ENCODE results near the gene LRRC32.

The LRRC32 gene

DNA sequence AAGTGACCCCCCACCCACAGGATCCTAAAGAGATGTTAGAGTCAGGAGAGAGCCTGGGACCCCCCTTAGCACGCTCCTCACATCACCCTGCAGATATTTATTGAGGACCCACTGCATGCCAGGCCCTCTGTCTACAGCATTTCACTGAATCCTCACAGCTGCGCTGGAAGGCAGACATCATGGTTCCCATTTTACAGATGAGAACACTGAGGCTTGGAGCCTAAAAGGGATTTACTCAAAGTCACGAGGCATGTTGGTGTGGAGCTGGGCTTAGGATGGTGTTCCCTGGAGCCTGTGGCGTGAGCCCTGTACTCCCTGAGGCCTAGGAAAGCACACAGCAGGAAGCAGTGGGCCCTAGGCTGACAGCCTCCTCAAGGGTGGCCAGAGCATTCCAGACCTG, 39.2 kb upstream of the LRRC32 start:
- H3K36me3 ChIP-seq (ENCODE audit: control insufficient read depth in 5 of 5, insufficient read depth in 5 of 5, low read length in 5 of 5): no peaks in the 10 kb centered on the region
- H3K9me3 ChIP-seq (ENCODE audit: control insufficient read depth in 5 of 5, low read length in 5 of 5): peaks cover 0 to 7% (median 0%) of the 10 kb centered on the region in 5 donors
- no peak overlapping the region for H3K27ac ChIP-seq (ENCODE audit: low read depth, low read length)
- H3K9ac ChIP-seq (ENCODE audit: low read length in 5 of 5): no peak overlapping the region
- H3K27me3 ChIP-seq (ENCODE audit: control insufficient read depth in 5 of 5, insufficient read depth in 4 of 5, low read length in 5 of 5): peaks cover 0 to 2% (median 0%) of the 10 kb centered on the region in 5 donors
- no peaks in the 10 kb centered on the region for H3K4me1 ChIP-seq (ENCODE audit: control insufficient read depth in 5 of 5, insufficient read depth in 5 of 5, low read length in 5 of 5)
- H3K4me3 ChIP-seq (ENCODE audit: low read depth in 1 of 5, low read length in 5 of 5): no peak overlapping the region

DNA sequence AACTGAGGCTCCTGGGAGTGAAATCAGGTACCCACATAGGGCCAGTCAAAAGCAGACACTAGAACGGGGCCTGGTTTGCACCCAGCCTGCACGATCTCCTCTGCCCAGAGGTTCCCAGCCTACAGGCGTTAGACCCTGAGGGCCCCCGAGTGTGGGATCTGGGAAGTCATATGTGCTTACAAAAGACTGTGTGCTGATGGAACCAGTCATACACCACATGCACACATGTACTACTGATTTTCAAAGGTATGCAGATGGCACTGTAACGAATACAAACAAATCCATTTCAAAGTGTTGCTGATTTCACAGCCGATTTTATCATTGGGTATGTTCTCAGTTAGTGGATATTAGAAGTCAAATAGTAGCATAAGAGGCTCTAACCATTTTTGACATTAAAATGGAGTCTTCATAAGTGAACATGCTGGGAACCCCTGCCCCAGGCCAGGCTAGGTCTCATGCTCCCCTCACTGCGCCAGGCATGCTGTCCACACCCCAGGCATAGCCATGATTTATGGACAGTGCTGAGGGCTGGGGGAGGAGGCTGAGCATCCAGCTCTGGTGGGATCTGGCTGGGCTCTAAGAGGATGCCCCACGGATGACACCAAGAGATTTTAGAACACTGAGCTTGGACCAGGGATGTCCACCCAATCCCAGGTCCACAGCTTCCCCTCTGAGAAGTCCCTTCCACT, 38.6 kb upstream of the LRRC32 start:
- Histone ChIP-seq H3K9me3 (ENCODE audit: control insufficient read depth in 5 of 5, low read length in 5 of 5) (peaks cover 0 to 7% (median 0%) of the 10 kb centered on the region in 5 donors), H3K27ac (ENCODE audit: low read depth, low read length) (no peak overlapping the region), H3K27me3 (ENCODE audit: control insufficient read depth in 5 of 5, insufficient read depth in 4 of 5, low read length in 5 of 5) (peaks cover 0 to 2% (median 0%) of the 10 kb centered on the region in 5 donors), H3K36me3 (ENCODE audit: control insufficient read depth in 5 of 5, insufficient read depth in 5 of 5, low read length in 5 of 5) (no peaks in the 10 kb centered on the region), H3K4me1 (ENCODE audit: control insufficient read depth in 5 of 5, insufficient read depth in 5 of 5, low read length in 5 of 5) (no peaks in the 10 kb centered on the region), H3K4me3 (ENCODE audit: low read depth in 1 of 5, low read length in 5 of 5) (no peak overlapping the region), H3K9ac (ENCODE audit: low read length in 5 of 5) (no peak overlapping the region)

DNA sequence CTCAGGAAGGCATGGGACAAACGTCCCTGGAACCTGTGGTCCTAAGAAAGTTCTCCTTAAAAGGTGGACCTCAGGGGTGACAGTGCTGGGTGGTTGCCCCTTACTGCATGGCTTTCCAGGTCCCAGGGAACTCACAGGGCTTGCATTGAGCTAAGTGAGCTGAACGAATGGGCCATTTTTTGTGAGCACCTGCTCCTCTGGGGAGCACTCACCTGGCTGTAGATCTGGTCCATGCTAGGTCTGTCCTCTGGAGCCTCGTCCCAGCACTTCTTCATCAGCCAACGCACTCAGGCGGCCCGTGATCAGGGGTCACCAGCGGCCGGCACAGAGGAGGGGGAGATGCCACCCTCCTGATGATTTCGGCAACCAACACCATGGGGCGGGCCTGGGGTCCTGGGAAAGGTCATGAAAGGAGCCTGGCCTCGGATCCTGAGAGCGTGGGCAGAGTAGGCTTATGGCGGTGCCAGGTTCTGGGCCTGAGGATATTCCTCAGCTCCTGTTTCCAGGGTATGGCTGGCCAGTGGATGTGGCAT, 36.8 kb upstream of the LRRC32 start:
- H3K36me3 ChIP-seq (ENCODE audit: control insufficient read depth in 5 of 5, insufficient read depth in 5 of 5, low read length in 5 of 5): no peaks in the 10 kb centered on the region

DNA sequence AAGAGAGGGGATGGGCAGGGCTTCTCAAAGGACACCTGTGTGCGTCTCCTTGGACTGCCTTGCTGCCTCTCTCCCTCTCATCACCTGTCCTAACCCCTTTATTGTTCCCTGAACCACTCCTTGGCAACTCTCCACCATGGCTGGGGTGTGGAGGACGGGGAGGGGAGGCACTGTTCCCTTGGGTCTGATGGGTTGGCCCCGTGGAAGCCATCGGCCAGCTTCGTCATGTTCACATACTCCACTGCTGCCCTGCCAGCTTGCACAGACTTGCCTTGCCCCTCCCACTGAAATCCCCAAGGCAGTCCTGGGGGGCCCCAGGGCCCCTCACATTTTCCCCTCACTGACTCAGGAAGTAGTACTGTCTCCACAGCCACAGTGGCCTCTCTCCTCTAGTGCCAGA, 36.1 kb upstream of the LRRC32 start:
- H3K4me1 ChIP-seq (ENCODE audit: control insufficient read depth in 5 of 5, insufficient read depth in 5 of 5, low read length in 5 of 5): no peaks in the 10 kb centered on the region
- no peaks in the 10 kb centered on the region for H3K36me3 ChIP-seq (ENCODE audit: control insufficient read depth in 5 of 5, insufficient read depth in 5 of 5, low read length in 5 of 5)
- peaks cover 0 to 2% (median 0%) of the 10 kb centered on the region in 5 donors for H3K27me3 ChIP-seq (ENCODE audit: control insufficient read depth in 5 of 5, insufficient read depth in 4 of 5, low read length in 5 of 5)
- peaks cover 0 to 7% (median 0%) of the 10 kb centered on the region in 5 donors for H3K9me3 ChIP-seq (ENCODE audit: control insufficient read depth in 5 of 5, low read length in 5 of 5)
- H3K9ac ChIP-seq (ENCODE audit: low read length in 5 of 5): no peak overlapping the region
- no peak overlapping the region for H3K4me3 ChIP-seq (ENCODE audit: low read depth in 1 of 5, low read length in 5 of 5)
- H3K27ac ChIP-seq (ENCODE audit: low read depth, low read length): no peak overlapping the region

More for the DNA sequence above, 36.8 kb upstream of the LRRC32 start:
- Histone ChIP-seq H3K9me3 (ENCODE audit: control insufficient read depth in 5 of 5, low read length in 5 of 5) (peaks cover 0 to 7% (median 0%) of the 10 kb centered on the region in 5 donors), H3K27ac (ENCODE audit: low read depth, low read length) (no peak overlapping the region), H3K4me1 (ENCODE audit: control insufficient read depth in 5 of 5, insufficient read depth in 5 of 5, low read length in 5 of 5) (no peaks in the 10 kb centered on the region), H3K27me3 (ENCODE audit: control insufficient read depth in 5 of 5, insufficient read depth in 4 of 5, low read length in 5 of 5) (peaks cover 0 to 2% (median 0%) of the 10 kb centered on the region in 5 donors), H3K4me3 (ENCODE audit: low read depth in 1 of 5, low read length in 5 of 5) (no peak overlapping the region), H3K9ac (ENCODE audit: low read length in 5 of 5) (no peak overlapping the region)

DNA sequence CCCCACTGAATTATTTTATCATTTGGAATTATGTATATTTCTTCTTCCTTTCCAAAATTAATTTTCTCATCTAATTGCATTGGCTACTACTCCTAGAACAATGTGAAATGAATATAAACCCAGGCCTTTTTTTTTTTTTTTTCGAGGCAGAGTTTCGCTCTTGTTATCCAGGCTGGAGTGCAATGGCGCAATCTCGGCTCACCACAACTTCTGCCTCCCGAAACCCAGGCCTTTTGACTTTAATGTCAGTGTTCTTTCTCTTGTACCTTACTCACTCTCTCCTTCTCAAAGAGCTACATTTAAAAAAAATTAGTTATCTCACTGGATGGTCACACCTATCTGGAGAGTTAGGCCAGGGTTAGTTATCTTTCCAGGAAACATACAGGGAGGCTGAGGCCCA, 35.3 kb upstream of the LRRC32 start:
- no peak overlapping the region for H3K27ac ChIP-seq (ENCODE audit: low read depth, low read length)
- peaks cover 0 to 7% (median 0%) of the 10 kb centered on the region in 5 donors for H3K9me3 ChIP-seq (ENCODE audit: control insufficient read depth in 5 of 5, low read length in 5 of 5)

DNA sequence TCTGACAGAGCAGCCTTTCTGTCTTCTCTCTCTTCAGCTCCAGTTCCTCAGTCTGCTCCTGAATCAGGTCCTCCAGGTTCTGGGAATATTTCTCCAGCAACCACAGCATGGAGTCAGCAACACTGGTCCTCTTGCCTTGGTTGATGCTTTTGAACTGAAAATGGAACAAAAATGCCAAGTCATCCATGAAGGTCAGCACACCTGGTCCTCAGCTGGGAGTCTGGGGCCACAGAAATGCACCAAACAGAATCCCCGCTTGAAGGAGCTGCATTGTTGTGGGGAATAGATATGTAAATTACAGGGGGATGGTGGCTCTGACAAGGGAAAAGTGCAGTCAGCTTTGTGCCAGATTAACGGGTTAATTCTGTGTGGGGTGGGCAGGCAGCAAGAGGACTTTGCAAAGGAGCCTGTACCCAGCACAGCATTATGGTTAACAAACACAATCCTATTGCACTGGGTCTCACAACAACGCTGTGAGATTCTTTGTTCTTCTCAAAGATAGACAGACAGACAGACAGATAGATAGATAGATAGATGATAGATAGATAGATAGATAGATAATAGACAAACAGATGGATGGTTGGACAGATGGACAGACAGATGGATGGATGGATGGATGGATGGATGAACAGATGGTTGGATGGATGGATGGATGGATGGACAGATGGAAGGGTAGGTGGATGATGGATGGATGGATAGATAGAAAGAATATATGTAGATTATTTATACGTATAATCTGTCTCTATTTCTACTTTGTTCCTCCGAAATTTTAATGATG, 33.8 kb upstream of the LRRC32 start:
- no peak overlapping the region for H3K4me3 ChIP-seq (ENCODE audit: low read depth in 1 of 5, low read length in 5 of 5)
- peaks cover 2 to 10% (median 8%) of the 10 kb centered on the region in 5 donors for H3K4me1 ChIP-seq (ENCODE audit: control insufficient read depth in 5 of 5, insufficient read depth in 5 of 5, low read length in 5 of 5)
- no peak overlapping the region for H3K9ac ChIP-seq (ENCODE audit: low read length in 5 of 5)
- no peak overlapping the region for H3K27ac ChIP-seq (ENCODE audit: low read depth, low read length)
- H3K9me3 ChIP-seq (ENCODE audit: control insufficient read depth in 5 of 5, low read length in 5 of 5): peaks cover 0 to 7% (median 0%) of the 10 kb centered on the region in 5 donors
- no peaks in the 10 kb centered on the region for H3K27me3 ChIP-seq (ENCODE audit: control insufficient read depth in 5 of 5, insufficient read depth in 4 of 5, low read length in 5 of 5)
- H3K36me3 ChIP-seq (ENCODE audit: control insufficient read depth in 5 of 5, insufficient read depth in 5 of 5, low read length in 5 of 5): no peaks in the 10 kb centered on the region

More for the DNA sequence above, 35.3 kb upstream of the LRRC32 start:
- no peaks in the 10 kb centered on the region for H3K36me3 ChIP-seq (ENCODE audit: control insufficient read depth in 5 of 5, insufficient read depth in 5 of 5, low read length in 5 of 5)
- peaks cover 0 to 2% (median under 1%) of the 10 kb centered on the region in 5 donors for H3K4me1 ChIP-seq (ENCODE audit: control insufficient read depth in 5 of 5, insufficient read depth in 5 of 5, low read length in 5 of 5)
- no peak overlapping the region for H3K9ac ChIP-seq (ENCODE audit: low read length in 5 of 5)
- peaks cover 0 to 2% (median 0%) of the 10 kb centered on the region in 5 donors for H3K27me3 ChIP-seq (ENCODE audit: control insufficient read depth in 5 of 5, insufficient read depth in 4 of 5, low read length in 5 of 5)
- H3K4me3 ChIP-seq (ENCODE audit: low read depth in 1 of 5, low read length in 5 of 5): no peak overlapping the region

DNA sequence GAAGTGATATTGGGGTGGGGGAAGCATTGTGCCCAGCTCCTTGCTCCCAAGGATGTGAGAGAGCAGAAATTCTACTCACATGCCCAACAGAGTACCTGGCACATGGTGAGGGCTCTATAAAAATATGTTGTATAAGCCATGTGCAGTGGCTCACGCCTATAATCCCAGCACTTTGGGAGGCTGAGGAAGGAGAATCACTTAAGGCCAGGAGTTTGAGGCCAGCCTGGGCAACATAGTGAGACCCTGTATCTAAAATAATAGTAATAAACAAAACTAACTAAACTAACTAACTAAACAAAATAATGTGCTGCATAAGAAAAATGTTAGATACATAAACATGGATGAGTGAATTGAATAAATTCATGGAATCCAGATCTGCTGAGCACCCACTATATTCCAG, 33.2 kb upstream of the LRRC32 start:
- Histone ChIP-seq H3K9me3 (ENCODE audit: control insufficient read depth in 5 of 5, low read length in 5 of 5) (peaks cover 0 to 7% (median 0%) of the 10 kb centered on the region in 5 donors), H3K4me1 (ENCODE audit: control insufficient read depth in 5 of 5, insufficient read depth in 5 of 5, low read length in 5 of 5) (peaks cover 2 to 10% (median 8%) of the 10 kb centered on the region in 5 donors), H3K27ac (ENCODE audit: low read depth, low read length) (no peak overlapping the region), H3K4me3 (ENCODE audit: low read depth in 1 of 5, low read length in 5 of 5) (no peak overlapping the region), H3K36me3 (ENCODE audit: control insufficient read depth in 5 of 5, insufficient read depth in 5 of 5, low read length in 5 of 5) (no peaks in the 10 kb centered on the region), H3K9ac (ENCODE audit: low read length in 5 of 5) (no peak overlapping the region), H3K27me3 (ENCODE audit: control insufficient read depth in 5 of 5, insufficient read depth in 4 of 5, low read length in 5 of 5) (no peaks in the 10 kb centered on the region)

DNA sequence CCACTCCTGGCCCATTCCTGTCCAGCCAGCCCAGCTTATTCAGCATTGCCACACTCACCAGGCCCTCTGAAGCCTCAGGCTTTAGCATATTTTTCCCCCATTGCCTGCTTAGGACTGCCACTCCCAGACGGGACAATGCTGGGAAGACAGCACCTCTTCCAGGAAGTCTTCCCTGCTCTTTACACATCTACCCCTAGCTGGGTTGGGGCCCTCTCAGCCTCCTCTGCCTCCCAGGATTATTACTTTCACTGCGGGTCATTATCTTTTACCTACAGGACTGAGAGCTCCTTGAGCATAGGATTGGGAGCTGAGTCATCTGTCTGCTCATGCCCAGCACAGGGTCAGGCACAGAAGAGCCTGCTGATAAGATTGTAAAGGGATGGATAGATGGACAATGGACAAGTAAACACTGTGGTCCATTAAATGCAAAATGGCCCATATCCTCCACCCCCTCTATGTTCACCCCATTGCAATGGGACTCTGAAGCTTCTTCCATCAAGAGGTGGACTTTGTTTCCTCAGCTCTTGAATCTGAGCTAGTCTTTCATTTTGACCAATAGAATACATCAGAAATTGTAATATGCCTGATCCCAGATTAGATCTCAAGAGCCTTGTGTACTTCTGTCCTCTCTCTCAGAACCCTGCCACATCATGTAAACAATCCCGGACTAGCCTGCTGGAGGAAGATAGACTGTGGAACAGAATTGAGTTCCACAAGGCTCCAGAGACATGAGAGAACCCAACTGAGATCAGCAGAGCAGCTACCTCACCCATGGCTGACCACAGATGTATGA, 32.0 kb upstream of the LRRC32 start:
- H3K27ac ChIP-seq (ENCODE audit: low read depth, low read length): no peak overlapping the region
- peaks cover 0 to 7% (median 0%) of the 10 kb centered on the region in 5 donors for H3K9me3 ChIP-seq (ENCODE audit: control insufficient read depth in 5 of 5, low read length in 5 of 5)
- no peaks in the 10 kb centered on the region for H3K27me3 ChIP-seq (ENCODE audit: control insufficient read depth in 5 of 5, insufficient read depth in 4 of 5, low read length in 5 of 5)
- no peak overlapping the region for H3K9ac ChIP-seq (ENCODE audit: low read length in 5 of 5)
- no peaks in the 10 kb centered on the region for H3K36me3 ChIP-seq (ENCODE audit: control insufficient read depth in 5 of 5, insufficient read depth in 5 of 5, low read length in 5 of 5)
- no peak overlapping the region for H3K4me3 ChIP-seq (ENCODE audit: low read depth in 1 of 5, low read length in 5 of 5)
- peaks cover 2 to 10% (median 8%) of the 10 kb centered on the region in 5 donors for H3K4me1 ChIP-seq (ENCODE audit: control insufficient read depth in 5 of 5, insufficient read depth in 5 of 5, low read length in 5 of 5)

DNA sequence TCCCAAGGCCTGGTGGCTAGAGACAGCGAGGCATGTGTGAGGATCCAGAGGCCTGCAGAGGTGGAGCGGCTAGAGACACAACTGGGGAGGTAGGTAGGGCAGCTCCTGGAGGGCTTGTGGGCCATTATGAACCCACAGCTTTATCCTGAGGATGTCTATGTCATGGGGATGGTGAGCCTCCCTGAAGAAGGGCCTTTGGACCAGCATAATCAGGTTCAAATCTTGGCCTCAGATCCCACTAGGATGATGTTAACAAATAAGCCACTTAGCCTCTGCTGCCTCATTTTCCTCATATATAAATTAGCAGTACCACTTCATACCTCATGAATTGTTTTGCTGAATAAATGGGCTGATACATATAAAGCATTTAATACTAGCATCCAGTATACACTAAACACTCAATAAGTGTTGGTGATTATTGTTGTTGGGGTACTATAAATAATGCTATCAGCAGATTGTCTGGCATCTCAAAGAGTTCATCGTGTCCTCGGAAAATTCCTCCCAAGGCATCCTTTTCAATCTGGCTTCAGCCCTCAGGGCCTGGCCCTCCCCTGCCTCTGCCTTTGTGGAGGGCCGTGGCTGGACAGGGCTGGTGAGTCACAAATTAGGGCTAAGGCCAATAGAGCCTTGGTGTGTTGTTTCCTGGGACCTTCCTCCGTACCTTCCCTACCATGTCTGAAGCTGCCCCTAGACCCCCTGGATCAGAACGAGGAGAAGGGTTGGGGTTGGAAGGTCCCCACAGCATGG, 30.9 kb upstream of the LRRC32 start:
- H3K27me3 ChIP-seq (ENCODE audit: control insufficient read depth in 5 of 5, insufficient read depth in 4 of 5, low read length in 5 of 5): no peaks in the 10 kb centered on the region

More for the DNA sequence above, 30.9 kb upstream of the LRRC32 start:
- H3K36me3 ChIP-seq (ENCODE audit: control insufficient read depth in 5 of 5, insufficient read depth in 5 of 5, low read length in 5 of 5): no peaks in the 10 kb centered on the region
- H3K27ac ChIP-seq (ENCODE audit: low read depth, low read length): no peak overlapping the region
- H3K4me3 ChIP-seq (ENCODE audit: low read depth in 1 of 5, low read length in 5 of 5): no peak overlapping the region
- peaks cover 0 to 7% (median 0%) of the 10 kb centered on the region in 5 donors for H3K9me3 ChIP-seq (ENCODE audit: control insufficient read depth in 5 of 5, low read length in 5 of 5)
- peaks cover 2 to 10% (median 8%) of the 10 kb centered on the region in 5 donors for H3K4me1 ChIP-seq (ENCODE audit: control insufficient read depth in 5 of 5, insufficient read depth in 5 of 5, low read length in 5 of 5)
- H3K9ac ChIP-seq (ENCODE audit: low read length in 5 of 5): no peak overlapping the region

Measured in subcutaneous abdominal adipose tissue (tissue), 5 donors.